ENCODE data around the gene MYH11.
"Not testable (repeated sequence)": the region's sequence is repeated elsewhere in the genome, so short reads cannot be mapped to it uniquely, and the experiment has no call there.

MYH11 gene

DNA sequence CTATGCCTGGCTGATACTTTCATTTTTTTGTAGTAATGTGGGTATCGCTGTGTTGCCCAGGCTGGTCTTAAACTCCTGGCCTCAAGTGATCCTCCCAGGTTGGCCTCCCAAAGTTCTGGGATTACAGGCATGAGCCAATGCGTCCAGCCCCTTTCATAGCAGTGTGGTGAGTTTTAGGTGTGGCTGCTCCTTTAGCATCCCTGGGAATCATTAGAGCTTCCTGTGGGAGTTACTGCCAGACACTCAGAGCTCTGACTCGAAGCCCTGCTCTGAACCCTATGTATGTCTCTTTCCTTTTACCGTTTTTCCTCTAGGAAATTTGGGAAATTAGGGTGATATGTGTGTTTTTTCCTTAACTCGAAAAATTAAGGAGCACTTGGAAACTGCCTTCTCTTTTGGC is 162.3 kb downstream of the MYH11 start:
- DNase-seq (ENCODE audit: low spot score), result no peak
- in situ Hi-C loops (cut with MboI; ENCODE audit: low pct_unique_long_range_greater_than_20kb, low sequenced_read_pairs, unreplicated experiment), result no loop called here
- TF ChIP-seq, protein P1, sequence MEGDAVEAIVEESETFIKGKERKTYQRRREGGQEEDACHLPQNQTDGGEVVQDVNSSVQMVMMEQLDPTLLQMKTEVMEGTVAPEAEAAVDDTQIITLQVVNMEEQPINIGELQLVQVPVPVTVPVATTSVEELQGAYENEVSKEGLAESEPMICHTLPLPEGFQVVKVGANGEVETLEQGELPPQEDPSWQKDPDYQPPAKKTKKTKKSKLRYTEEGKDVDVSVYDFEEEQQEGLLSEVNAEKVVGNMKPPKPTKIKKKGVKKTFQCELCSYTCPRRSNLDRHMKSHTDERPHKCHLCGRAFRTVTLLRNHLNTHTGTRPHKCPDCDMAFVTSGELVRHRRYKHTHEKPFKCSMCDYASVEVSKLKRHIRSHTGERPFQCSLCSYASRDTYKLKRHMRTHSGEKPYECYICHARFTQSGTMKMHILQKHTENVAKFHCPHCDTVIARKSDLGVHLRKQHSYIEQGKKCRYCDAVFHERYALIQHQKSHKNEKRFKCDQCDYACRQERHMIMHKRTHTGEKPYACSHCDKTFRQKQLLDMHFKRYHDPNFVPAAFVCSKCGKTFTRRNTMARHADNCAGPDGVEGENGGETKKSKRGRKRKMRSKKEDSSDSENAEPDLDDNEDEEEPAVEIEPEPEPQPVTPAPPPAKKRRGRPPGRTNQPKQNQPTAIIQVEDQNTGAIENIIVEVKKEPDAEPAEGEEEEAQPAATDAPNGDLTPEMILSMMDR (IDR thresholded peaks at IDR 0.05; ENCODE audit: extremely low read depth, insufficient read depth, missing control alignments), result no peak

DNA sequence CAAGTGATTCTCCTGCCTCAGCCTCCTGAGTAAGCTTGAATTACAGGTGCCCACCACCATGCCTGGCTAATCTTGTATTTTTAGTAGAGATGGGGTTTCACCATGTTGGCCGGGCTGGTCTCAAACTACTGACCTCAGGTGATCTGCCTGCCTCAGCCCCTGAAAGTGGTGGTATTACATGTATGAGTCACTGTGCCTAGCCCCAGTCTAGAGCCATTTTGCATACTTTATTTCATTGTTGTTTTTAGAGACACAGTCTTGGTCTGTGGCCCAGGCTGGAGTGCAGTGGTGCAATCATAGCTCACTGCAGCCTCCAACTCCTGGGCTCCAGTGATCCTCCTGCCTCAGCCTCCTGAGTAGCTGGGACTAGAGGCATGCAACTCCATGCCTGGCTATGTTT is 164.3 kb downstream of the MYH11 start:
- in situ Hi-C loops (cut with MboI; ENCODE audit: low pct_unique_long_range_greater_than_20kb, low sequenced_read_pairs, unreplicated experiment); DNase-seq (ENCODE audit: low spot score): not testable (repeated sequence)

DNA sequence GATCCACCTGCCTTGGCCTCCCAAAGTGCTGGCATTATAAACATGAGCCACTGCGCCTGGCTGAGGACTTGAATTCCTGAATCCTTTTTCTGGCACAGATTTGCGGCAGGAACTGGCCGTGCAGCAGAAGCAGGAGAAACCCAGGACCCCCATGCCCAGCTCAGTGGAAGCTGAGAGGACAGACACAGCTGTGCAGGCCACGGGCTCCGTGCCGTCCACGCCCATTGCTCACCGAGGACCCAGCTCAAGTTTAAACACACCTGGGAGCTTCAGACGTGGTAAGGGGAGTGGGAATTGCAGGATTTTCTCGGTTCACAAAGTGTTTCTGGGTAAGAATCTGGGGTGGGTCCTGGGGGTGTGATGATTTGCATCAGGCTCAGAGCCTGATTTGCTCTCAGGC is 165.8 kb downstream of the MYH11 start:
- in situ Hi-C loops (cut with MboI; ENCODE audit: low pct_unique_long_range_greater_than_20kb, low sequenced_read_pairs, unreplicated experiment), result no loop called here
- DNase-seq (ENCODE audit: low spot score), result no peak
- TF ChIP-seq, protein P1 (IDR thresholded peaks at IDR 0.05; ENCODE audit: extremely low read depth, insufficient read depth, missing control alignments), result no peak

DNA sequence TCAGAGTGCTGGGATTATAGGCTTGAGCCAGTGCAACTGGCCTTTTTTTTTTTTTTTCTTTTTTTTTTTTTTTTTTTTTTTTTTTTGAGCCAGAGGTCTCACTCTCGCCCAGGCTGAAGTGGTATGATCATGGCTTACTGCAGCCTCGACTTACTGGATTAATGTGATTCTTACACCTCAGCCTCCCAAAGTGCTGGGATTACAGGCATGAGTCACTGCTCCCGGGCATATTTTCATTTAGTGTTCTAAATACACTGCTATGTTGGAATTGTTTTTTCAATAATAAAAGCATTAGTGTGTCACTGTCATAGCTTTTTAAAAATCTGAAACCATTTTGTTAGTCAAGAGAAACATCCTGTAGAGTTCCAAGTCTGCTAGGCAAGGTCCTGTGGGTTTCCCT is 166.5 kb downstream of the MYH11 start:
- DNase-seq (ENCODE audit: low spot score), result no peak
- in situ Hi-C loops (cut with MboI; ENCODE audit: low pct_unique_long_range_greater_than_20kb, low sequenced_read_pairs, unreplicated experiment), result no loop called here
- TF ChIP-seq, protein P1 (IDR thresholded peaks at IDR 0.05; ENCODE audit: extremely low read depth, insufficient read depth, missing control alignments), result no peak

DNA sequence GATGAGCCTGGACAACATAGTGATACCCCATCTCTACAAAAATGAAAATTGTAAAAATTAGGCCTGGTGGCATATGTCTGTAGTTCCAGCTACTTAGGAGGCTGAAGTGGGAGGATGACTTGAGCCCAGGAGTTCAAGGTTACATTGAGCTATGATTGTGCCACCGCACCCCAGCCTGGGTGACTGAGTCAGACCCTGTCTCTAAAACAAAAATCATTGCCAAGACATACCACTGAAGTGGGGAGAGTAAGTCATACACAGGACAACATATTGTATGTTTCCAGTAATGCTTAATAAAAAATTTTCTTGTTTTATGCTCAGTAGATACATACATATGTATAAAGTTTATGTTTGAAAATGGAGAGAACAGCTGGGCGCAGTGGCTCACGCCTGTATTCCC is 167.5 kb downstream of the MYH11 start:
- TF ChIP-seq, protein P1 (IDR thresholded peaks at IDR 0.05; ENCODE audit: extremely low read depth, insufficient read depth, missing control alignments), result no peak
- in situ Hi-C loops (cut with MboI; ENCODE audit: low pct_unique_long_range_greater_than_20kb, low sequenced_read_pairs, unreplicated experiment), result no loop called here
- DNase-seq (ENCODE audit: low spot score), result no peak

DNA sequence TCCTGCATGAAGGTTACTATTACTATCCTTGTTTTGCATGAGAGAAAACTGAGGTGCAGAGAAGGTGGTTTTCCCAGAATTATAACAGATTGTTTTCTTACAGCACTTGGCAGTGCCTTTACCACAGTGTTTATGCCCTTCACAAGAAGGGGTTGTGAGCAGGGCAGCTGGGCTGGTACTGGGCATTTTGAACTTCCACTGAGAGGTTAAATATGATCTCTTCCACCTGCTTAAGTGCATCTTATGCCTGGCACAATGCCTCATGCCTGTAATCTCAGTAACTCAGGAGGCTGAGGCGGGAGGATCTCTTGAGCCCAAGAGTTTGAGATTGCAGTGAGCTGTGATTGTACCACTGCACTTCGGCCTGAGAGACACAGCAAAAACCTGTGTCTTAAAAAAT is 170.5 kb downstream of the MYH11 start:
- in situ Hi-C loops (cut with MboI; ENCODE audit: low pct_unique_long_range_greater_than_20kb, low sequenced_read_pairs, unreplicated experiment), result no loop called here
- TF ChIP-seq, protein P1 (IDR thresholded peaks at IDR 0.05; ENCODE audit: extremely low read depth, insufficient read depth, missing control alignments), result no peak
- DNase-seq (ENCODE audit: low spot score), result no peak

DNA sequence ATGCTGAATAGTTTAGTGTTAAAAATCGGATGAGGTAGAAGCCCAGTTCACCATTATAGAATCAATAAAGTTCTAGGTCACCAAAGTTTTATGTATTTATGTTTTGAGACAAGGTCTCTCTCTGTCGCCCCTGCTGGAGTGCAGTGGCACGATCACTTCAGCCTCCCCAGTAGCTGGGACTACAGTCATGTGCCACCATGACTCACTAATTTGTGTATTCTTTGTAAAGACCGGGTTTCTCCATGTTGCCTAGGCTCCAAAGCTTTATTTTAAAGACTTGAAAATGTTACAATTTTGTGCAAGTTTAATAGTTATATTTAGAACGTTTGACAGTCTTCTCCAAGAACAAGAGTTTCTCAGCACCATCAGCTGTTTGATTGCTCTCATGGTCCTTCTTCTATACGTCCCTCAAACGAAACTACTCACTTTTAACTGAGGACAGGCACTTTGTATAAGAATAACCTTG is 174.7 kb downstream of the MYH11 start:
- in situ Hi-C loops (cut with MboI; ENCODE audit: low pct_unique_long_range_greater_than_20kb, low sequenced_read_pairs, unreplicated experiment), result no loop called here
- DNase-seq (ENCODE audit: low spot score), result no peak
- TF ChIP-seq, protein P1 (IDR thresholded peaks at IDR 0.05; ENCODE audit: extremely low read depth, insufficient read depth, missing control alignments), result peak; percentile 40
